Measurements from ENCODE around the gene LIG1.
A peak's percentile ranks its signal among the peaks of the same experiment; 100 is the strongest.

The LIG1 gene

GRCh38 chr19:48102870-48103751 is 67.0 kb downstream of the LIG1 start:
- Histone ChIP-seq H3K27me3 (ENCODE audit: low read length) (no peaks in the 10 kb centered on the region), H4K20me1 (ENCODE audit: low read depth, low read length) (no peaks in the 10 kb centered on the region), H3K9ac (ENCODE audit: low read length) (no peak overlapping the region), H3K27ac (ENCODE audit: low read depth, low read length) (no peak overlapping the region), H3K4me3 (ENCODE audit: insufficient read depth, low read length, poor library complexity, severe bottlenecking) (no peak overlapping the region), H3K9me2 (replicated peaks; ENCODE audit: insufficient read depth, low read length) (no peaks in the 10 kb centered on the region), H3K9me3 (ENCODE audit: insufficient read depth, low read length) (no peaks in the 10 kb centered on the region), H3F3A (ENCODE audit: insufficient read depth) (no peaks in the 10 kb centered on the region), H3K79me2 (ENCODE audit: insufficient read depth, low read length) (no peaks in the 10 kb centered on the region), H3K36me3 (ENCODE audit: low read length) (no peaks in the 10 kb centered on the region), H2AFZ (ENCODE audit: low read depth, low read length, severe bottlenecking) (peak overlapping the region; percentile 43), H3K4me2 (ENCODE audit: low read depth, low read length, poor library complexity, severe bottlenecking) (no peak overlapping the region)
- TF ChIP-seq CTCF (IDR thresholded peaks at IDR 0.05; ENCODE audit: insufficient read depth, low read length, poor library complexity, severe bottlenecking) (peak; percentile 83), EZH2phosphoT487 (conservative IDR thresholded peaks at IDR 0.05; ENCODE audit: low read length) (no peak)

DNA sequence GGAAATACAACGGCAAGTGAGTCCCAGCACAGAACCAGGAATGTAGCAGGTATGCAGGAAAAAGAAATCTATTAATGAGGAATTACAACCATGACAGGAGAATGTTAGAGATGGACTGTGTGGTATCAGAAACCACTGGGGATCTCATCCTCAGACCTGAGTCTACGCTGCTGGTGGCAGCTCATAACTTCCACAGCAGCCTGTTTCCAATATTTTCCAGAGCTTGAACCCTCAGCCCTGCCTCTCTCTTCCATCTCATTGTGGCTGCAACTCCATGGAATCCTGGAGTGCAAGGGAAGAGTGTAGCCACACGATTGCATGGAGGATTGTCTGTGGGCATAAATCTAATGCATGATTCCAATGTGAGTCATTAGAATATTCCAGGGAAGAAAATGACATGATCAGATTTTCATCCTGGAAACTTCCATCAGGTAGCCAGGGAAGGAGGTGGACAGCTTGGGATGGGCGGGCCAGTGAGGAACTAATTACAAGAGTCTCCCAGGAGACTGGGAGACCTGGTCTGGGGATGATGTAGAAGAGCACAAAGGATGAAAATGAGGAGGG is 74.5 kb downstream of the LIG1 start:
- no peak for TF ChIP-seq CTCF (IDR thresholded peaks at IDR 0.05; ENCODE audit: insufficient read depth, low read length, poor library complexity, severe bottlenecking)
- TF ChIP-seq EZH2phosphoT487 (conservative IDR thresholded peaks at IDR 0.05; ENCODE audit: low read length): no peak
- no peaks in the 10 kb centered on the region for H3K9me3 ChIP-seq (ENCODE audit: insufficient read depth, low read length)
- no peak overlapping the region for H3K4me2 ChIP-seq (ENCODE audit: low read depth, low read length, poor library complexity, severe bottlenecking)
- no peaks in the 10 kb centered on the region for H3K36me3 ChIP-seq (ENCODE audit: low read length)
- H2AFZ ChIP-seq (ENCODE audit: low read depth, low read length, severe bottlenecking): no peak overlapping the region
- H4K20me1 ChIP-seq (ENCODE audit: low read depth, low read length): no peaks in the 10 kb centered on the region
- H3K4me3 ChIP-seq (ENCODE audit: insufficient read depth, low read length, poor library complexity, severe bottlenecking): no peak overlapping the region
- no peak overlapping the region for H3K9ac ChIP-seq (ENCODE audit: low read length)
- H3F3A ChIP-seq (ENCODE audit: insufficient read depth): no peaks in the 10 kb centered on the region
- no peaks in the 10 kb centered on the region for H3K27me3 ChIP-seq (ENCODE audit: low read length)
- no peaks in the 10 kb centered on the region for H3K79me2 ChIP-seq (ENCODE audit: insufficient read depth, low read length)
- no peak overlapping the region for H3K27ac ChIP-seq (ENCODE audit: low read depth, low read length)
- H3K9me2 ChIP-seq (replicated peaks; ENCODE audit: insufficient read depth, low read length): no peaks in the 10 kb centered on the region

- H3K9ac ChIP-seq (ENCODE audit: low read length): no peak overlapping the region
These were observed 75.3 kb downstream of the LIG1 start for GRCh38 chr19:48094855-48095203.

More at GRCh38 chr19:48094855-48095203, 75.3 kb downstream of the LIG1 start:
- no peak overlapping the region for H2AFZ ChIP-seq (ENCODE audit: low read depth, low read length, severe bottlenecking)
- no peaks in the 10 kb centered on the region for H3K79me2 ChIP-seq (ENCODE audit: insufficient read depth, low read length)
- no peaks in the 10 kb centered on the region for H3K36me3 ChIP-seq (ENCODE audit: low read length)
- no peaks in the 10 kb centered on the region for H4K20me1 ChIP-seq (ENCODE audit: low read depth, low read length)
- no peaks in the 10 kb centered on the region for H3K9me2 ChIP-seq (replicated peaks; ENCODE audit: insufficient read depth, low read length)
- no peaks in the 10 kb centered on the region for H3F3A ChIP-seq (ENCODE audit: insufficient read depth)
- TF ChIP-seq EZH2phosphoT487 (conservative IDR thresholded peaks at IDR 0.05; ENCODE audit: low read length) (no peak), CTCF (IDR thresholded peaks at IDR 0.05; ENCODE audit: insufficient read depth, low read length, poor library complexity, severe bottlenecking) (no peak)
- H3K27me3 ChIP-seq (ENCODE audit: low read length): no peaks in the 10 kb centered on the region
- no peak overlapping the region for H3K4me2 ChIP-seq (ENCODE audit: low read depth, low read length, poor library complexity, severe bottlenecking)
- H3K27ac ChIP-seq (ENCODE audit: low read depth, low read length): no peak overlapping the region
- H3K4me3 ChIP-seq (ENCODE audit: insufficient read depth, low read length, poor library complexity, severe bottlenecking): no peak overlapping the region
- H3K9me3 ChIP-seq (ENCODE audit: insufficient read depth, low read length): no peaks in the 10 kb centered on the region

All from SU-DHL-6 (cell line).